Kidney glomerular epithelial cell (primary cell): Measurements from ENCODE around the gene MRPL20.
A peak's percentile ranks its signal among the peaks of the same experiment; 100 is the strongest.
"Not testable (repeated sequence)": the region's sequence is repeated elsewhere in the genome, so short reads cannot be mapped to it uniquely, and the experiment has no call there.

ENCODE experiments used
- DNase-seq: peaks from one replicate; lab custom pipeline; 2025; lab: John Stamatoyannopoulos, UW

MRPL20 gene

DNA sequence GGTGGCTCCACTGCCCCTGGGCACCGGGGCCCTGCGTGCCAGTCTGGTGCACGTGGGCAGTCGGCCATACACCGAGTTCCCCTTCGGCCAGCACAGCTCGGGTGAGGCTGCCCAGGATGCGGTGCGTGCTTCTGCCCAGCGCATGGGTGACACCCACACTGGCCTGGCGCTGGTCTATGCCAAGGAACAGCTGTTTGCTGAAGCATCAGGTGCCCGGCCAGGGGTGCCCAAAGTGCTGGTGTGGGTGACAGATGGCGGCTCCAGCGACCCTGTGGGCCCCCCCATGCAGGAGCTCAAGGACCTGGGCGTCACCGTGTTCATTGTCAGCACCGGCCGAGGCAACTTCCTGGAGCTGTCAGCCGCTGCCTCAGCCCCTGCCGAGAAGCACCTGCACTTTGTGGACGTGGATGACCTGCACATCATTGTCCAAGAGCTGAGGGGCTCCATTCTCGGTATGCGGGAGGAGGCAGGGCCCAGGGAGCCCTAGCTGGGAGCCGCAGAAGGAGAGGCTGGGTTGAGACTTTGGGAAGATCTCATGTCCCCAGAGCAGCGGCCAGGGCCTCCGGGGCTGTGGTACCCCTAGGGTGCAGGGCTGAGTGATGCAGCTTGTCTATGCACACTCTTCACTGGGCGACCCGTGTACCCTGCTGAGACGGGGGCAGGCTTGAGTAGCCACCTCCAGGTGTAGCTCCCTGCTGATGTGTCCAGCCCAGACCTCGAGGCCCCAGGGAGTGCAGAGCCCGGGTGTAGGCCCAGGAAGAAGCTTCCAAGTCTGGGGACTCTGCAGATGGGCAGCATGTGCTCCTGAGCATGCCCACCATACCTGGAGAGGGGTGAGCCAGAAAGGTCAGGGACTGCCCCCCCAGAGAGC is 30.2 kb upstream of the MRPL20 start:
- DNase-seq, result no peak

DNA sequence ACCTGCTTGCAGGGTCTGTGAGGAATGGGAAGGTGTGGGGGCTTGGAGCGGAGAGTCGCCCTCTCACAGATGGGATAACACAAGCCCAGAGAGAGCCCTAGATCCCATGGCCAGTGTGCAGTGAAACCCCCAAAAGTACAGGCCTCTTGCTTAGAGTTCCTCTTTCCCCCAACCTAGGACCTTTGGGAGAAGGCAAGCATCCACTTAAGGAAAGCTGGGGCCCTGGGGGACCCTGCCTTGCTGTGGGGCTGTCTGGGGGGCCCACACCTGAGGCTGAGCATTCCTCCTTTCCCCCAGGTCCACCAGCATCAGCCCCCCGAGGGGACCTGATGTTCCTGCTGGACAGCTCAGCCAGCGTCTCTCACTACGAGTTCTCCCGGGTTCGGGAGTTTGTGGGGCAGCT is 29.5 kb upstream of the MRPL20 start:
- DNase-seq, result no peak

DNA sequence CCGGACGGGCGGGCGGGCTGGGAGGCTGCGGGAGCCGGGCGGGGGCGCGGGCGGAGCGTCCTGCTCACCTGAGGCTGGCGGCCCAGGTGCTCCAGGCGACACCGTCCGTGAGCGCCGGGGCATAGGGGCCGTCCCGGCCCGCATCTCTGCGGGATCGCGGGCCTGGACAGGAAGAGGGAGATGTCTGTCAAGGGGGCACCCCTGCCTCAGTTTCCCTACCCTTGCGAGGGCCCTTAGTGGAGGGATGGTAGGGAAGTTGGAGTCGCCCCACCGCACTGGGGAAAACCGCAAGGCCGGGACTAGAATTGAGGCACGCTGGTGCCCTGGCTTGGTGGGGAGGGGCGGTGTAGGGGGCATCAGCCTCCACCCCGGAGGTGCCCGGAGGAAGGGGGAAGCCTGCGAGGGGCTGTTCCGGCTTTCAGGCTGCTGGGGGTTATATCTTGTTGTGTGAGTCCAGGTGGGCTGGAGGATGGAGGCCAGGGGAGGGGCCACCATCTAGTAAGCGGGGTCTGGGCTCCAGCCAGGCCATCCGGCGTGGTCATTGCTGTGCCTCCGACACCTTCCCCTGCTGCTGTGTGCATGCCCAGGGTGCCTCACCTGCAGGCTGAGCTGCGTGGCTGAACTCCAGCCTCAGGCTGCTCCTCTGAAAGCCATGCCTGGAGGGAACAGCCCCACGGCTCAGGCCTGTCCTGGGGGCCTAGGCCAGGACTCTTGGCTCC is 29.0 kb upstream of the MRPL20 start:
- no peak for DNase-seq

DNA sequence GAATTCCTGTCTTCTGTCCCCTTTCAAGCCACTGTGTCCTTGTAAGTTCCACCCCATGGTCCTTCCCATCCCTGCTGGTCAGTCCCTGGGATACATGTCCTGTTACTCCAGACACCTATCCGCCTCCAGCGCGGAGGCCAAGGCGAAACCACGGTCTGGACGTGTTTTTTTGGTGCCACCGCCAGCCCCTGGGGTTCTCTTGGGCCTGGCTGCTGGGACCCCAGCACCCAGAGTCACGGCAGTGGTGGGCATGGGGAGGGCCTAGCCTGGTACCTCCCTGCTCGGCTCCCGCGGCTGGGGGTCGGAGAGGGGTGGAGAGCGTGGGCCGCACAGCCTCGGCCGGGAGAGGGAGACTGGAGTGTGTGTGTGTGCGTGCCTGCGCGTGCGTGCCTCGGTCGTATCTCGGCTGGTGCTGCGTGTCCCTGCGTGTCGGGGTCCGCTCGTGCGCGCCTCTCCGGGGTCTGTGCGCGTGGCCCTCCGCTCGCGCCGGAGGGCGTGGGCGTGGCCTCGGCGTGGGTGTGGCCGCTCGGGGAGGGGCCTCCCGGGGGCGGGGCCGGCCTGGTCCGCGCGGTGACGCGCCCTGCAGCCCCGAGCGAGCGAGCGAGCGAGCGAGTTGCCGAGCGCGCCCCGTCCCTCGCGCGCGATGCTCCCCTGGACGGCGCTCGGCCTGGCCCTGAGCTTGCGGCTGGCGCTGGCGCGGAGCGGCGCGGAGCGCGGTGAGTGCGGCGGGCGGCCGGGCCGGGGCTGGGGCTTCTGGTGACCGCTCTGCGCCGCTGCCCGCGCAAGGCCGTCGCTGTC is 28.2 kb upstream of the MRPL20 start, which contains the start of gene VWA1:
TSS of gene VWA1 (plus strand) at position 585 of the 798 bp plus-strand sequence. CDS start at position 644, 59 bp downstream.
- DNase-seq, result no peak

DNA sequence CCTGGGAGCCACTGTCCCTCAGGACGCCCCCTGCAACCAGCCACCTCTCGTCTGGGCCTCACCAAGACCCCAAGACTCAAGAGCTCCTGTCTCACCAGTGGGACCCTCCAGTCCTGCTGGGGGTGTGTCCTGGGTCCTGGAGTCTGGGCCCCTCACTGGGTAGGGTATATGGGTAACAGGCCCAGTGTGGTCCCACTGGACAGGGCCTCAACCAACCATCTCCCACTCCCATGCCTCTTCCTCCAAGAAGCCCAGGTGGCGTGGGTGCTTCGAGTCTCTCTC is 27.7 kb upstream of the MRPL20 start:
- DNase-seq, result no peak

DNA sequence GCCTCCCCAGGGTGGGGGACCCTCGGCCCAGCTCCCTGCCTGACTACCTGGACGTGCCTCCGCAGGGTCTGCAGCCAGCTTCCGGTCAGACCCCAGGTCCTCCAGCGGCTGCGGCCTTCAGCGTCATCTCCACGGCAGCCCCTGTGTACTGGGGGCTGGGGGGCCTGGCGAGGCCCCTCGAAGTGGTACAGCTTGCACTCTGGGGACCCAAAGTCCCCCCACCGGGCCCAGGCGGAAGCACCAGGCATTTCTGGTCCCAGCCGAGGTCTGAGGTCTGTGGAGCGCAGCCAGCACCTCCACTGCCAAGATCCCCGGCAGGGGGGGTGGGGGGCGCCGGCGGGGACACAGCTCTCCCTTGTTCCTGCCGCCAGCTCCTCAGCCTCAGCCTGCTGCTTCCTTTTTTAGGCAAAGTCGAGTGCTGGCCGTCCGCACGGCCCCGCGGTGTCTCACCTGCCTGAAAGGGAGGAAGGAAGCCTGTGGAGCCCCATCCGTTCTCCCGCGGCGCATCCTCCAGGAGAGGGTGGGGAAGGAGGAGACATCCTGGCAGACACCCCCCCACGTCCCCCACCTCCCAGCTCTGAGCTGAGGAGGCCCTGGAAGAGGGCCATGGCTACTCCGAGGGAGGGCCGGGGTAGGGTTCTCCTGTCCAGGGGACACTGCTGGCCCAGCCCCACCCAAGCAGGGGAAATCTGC is 27.2 kb upstream of the MRPL20 start:
- no peak for DNase-seq

DNA sequence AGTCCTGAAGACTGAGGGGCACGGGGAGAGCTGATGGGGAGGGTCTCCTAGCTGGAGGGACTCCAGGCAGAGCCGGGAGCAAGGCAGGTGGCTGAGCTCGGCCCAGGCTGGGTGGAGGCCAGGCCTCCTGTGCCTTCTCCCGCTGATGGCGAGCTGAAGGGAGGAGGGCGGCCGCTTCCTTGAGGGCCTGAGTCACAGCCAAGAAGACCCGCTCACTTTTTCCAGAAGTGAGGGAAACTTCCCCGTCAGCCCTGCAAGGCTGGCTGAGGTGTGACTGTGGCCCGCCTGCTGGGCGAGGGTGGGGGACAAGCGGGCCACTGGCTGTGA is 26.7 kb upstream of the MRPL20 start:
- no peak for DNase-seq

DNA sequence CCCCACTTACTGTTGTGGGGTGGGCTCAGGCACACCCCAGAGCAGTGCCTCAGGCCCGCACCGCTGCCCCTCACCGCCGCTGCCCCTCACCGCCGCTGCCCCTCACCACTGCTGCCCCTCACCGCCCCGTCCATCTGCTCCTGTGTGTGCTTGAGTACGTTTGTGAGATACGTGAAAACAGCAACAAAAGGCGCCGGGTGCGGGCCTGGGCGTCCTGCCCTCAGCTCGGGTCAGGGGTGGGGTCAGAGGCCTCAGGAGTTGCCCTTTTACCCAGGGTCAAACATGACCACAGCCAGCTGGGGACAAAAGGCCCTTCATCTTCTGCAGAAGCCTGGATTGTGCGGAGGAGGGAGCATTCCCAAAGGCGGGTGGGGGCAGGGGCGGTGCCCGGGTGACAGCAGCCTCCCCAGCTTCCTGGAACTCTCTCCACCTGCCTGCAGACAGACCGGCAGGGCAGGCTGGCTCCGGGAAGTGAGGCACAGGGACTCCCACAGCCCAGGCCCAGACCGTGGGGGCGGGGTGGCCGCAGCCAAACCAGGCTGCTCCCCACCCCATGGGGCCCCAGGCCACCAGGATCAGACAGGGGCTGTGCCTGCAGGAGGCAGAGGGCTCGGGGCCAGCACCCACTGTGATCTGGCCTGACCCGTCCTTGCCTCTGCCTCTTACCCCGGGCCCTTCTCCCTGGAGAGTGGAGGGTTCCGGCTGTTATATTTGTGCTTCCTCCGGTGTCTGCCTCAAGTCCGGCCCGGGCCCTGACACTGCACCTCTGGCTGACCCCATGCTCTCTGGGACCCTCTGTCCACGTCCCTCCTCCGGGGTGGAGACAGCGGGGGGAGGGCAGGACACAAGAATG is 26.1 kb upstream of the MRPL20 start:
- DNase-seq, result peak; percentile 21

DNA sequence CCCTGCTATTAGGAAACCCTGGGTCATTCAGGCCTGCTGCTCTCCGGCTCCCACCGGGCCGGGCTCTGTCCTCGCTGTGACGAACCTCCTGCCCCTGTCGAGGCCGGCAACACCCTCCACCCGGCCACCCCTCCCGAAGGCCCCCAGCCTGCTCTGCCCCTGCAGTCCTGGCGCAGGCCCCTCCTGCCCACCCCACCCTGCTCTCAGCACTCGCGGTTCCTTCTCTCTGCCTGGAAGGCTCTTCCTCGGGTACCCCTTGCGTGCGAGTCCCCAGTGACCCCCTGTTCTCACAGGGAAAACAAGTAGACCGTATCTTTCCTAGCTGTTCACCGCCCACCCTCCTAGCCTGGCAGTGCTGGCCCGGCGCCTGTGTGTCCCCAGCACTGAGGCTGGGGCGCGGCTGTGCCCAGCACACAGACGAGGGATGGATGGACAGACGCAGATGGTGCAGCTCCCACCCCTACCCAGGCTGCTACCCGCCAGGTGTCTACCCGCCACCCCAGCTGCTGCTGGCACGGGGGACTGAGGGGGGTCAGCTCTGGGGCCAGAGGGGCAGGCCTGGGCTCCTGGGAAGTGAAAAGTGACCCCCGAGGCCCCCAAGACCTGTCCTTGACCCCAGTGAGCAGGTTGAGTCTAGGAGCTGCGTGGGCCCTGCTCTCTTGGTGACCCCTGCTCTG is 25.3 kb upstream of the MRPL20 start:
- no peak for DNase-seq

DNA sequence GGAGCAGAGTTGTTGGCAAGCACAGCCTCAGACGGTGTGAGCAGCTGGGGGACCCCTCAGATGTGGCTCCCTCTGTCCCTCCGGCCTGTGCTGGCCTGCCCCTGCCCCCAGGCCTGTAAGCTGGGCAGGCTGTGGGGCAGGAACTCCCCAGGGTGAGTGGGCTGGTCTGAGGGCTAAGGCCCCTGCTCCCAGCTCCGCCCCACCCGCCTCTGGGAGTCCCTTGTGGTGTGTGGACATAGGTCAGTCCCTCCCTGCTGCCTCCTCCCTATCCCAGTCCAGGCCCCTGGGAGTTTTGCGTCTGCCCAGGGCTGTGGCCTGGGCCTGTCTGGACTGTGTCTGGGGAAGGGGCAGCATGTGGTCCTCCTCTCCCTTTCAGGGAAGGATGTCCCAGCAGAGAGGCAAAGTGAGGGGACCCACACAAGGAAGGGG is 24.8 kb upstream of the MRPL20 start:
- DNase-seq, result no peak

DNA sequence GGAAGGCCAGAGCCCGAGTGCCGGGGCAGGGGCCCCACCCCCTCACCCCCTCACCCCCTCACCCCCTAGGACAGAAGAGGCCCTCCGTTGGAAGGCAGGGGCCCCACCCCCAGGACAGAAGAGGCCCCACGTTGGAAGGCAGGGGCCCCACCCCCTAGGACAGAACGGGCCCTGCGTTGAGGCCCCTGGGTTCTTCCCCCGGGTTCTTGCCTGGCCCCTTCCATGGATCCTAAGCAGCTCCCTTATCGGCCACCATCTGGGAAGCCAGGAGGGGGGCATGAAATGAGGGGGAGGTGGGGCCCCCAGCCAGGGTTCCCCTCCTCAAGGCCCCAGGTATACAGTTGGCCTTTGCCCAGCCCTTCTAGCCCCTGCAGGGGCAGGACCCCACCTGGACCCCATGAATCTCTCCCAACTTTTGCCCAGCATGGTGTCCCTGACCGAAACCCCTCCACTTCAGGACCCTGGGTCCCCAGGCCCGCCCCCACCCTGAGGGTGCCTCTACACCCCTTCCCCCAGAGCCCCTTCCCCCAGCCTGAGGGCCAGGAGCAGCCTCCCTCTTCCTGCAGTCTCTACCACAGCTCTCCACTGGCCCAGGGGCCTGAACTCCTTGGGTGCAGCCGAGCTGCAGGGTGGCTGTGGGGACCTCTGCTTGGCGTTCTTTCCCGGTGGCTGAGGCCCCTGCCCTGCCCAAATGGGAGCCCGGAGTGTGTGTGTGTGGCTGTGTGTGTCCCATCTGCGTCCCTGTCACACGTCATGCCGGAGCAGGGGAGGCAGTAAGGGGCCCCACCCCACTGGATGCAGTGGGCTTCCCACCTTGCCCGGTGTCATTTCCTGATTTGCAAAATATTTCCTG is 24.1 kb upstream of the MRPL20 start:
- DNase-seq, result no peak

DNA sequence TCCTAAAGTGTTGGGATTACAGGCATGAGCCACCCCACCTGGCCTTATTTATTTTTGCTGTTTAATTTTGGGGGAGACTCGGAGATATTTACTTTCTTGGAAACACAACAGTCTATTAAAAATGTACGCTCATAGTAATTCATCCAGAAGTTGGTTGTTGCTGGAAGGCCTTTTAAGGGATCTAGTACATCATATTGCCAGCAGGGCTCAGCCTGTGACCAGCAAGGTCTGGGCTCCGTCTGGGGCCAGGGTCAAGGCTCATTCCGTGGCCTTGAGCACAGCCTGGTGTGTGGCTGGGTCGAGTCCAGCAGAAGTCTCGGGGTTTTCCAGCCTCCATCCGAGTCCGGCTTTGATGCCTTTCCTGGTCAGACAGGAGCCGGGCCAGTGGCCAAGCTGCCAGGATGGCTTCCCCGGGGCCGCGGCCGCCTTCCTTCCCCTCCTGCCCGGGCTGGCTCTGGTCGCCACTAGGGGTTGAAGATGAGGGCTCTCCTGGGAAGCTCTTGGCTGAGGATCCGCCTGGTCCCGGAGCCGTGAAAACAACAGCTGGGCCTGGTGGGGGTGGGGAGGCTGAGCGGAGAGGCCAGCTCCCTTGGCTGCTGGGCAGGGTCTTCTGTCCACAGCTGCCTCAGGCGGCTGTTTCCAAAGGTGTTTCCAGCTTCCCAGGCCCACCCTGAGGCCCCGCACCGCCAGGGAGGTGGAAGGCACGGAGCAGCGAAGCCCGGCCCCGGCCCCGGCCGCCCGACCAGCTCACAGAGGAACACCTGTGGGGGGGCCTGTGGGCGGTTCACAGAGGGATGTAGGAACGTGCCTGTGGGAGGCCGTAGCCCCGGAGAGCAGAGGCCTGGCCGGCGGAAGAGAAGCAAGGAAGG is 23.3 kb upstream of the MRPL20 start:
- DNase-seq, result no peak

DNA sequence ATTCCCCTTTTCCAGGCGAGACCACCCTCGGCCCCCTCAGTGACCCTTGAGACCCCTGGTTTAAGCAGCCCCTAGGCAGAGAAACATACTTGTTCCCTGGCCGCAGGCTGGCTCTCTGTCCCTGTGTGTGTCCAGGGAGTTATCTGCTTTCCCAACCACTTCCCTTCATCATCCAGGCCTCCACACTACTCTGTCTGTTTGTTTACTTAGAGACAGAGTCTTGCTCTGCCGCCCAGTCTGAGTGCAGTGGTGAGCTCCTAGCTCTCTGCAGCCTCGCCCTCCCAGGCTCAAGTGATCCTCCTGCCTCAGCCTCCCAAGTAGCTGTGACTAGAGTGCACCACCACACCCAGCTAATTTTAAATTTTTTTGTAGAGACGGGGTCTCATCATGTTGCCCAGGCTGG is 22.6 kb upstream of the MRPL20 start:
- no peak for DNase-seq

DNA sequence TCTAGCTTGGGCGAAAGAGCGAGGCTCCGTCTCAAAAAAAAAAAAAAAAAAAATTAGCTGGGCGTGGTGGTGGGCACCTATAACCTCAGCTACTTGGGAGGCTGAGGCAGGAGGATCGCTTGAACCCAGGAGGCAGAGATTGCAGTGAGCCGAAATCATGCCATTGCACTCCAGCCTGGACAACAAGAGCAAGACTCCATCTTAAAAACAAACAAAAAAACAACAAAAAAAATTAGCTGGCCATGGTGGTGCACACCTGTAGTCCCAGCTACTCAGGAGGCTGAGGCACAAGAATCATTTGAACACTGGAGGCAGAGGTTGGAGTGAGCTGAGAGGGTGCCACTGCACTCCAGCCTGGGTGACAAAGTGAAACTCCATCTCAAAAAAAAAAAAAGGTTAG is 21.9 kb upstream of the MRPL20 start:
- DNase-seq, result not testable (repeated sequence)

DNA sequence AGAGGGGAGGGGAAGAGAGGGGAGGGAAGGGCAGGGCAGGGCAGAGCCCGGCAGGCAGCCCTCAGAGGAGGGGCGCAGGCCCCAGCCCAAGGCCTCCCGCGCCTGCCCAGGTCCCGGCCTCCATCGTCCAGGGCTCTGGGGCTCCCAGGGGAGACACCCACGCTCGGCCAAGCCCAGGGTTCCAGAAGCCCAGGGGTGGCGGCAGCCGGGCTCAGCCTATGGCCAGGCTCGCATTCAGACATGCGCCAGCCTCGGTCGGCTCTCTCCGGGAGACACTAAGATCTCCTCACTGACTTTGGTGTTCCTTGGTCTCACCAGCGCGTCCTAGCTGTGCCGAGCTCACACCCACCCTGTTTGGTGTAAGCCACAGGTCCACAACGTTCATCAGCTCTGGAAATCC is 21.1 kb upstream of the MRPL20 start:
- DNase-seq, result no peak

DNA sequence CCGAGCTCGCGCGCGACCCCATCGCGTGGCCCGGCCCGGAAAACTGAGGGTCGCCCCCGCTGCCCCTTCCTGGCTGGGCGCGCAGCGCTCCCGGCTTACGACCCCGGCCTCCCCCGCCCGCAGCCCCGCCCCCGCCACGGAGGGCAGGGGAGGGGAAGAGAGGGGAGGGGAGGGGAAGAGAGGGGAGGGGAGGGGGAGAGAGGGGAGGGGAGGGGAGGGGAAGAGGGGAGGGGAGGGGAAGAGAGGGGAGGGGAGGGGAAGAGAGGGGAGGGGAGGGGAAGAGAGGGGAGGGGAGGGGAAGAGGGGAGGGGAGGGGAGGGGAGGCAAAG is 20.7 kb upstream of the MRPL20 start:
- no peak for DNase-seq

DNA sequence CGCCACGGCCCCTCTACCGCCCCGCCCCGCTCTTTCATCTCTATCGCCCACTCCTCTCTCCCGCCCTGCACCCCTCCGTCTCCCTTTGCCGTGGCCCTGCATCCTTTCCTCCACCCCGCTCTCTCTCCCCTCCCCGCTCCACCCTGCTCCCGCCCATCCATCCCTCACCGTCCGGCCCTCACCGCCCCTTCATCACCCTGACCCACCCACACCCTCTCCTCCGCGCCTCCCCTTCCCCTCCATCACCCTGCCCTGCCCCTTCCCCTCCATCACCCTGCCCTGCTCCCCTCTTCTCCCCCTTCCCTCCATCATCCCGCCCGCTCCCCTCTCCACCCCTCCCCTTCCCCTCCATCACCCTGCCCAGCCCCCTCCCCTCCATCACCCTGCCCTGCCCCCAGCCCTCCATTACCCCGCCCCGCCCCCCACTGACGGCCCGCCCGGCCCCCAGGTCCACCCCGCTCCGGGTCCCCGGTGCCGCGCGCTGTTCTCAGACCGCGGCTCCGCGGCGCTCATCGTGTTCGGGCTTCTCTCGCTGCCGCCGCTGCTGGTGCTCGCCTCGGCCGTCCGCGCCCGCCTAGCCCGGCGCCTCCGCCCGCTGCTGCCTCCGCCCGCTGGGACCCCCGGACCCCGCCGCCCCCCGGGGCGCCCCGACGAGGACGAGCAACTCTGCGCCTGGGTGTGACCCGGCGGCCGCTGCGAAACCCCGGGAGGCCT is 20.2 kb upstream of the MRPL20 start:
- no peak for DNase-seq

DNA sequence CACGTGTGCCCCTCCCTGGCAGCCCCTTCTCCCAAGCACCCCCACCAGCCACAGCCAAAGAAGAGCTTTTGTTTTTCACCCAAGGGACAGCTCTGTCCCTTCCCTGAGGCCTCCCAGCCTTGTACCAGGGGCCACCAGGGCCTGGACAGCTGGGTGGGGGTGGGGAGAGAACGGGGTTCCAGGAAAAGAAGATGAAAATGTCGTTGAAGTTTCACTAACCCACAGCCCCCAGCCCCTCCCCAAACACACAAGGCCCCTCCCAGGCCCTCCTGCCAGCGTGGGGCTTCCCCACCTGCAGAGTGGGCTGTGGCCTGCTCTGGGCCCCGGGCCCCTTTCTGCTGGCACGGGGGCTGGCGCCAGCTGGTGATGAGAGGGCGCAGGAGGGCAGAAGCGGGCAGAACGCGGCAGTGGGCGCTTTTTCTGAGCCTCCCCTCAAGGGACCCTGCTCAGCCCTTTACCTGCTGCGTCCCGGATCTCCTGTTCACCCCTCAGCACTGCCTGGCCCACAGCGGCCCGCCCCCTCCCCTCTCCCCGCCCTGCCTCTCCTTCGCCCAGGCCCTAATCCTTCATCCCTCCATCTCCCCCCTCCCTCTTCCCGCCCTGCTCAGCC is 19.5 kb upstream of the MRPL20 start:
- no peak for DNase-seq
